ENCODE results near the gene ABCA10. TPM values are rescaled to one million over a fixed set of nuclear protein-coding genes. Genes with fewer than 3 reads are reported as not detected.

ABCA10 gene
- polyA plus RNA-seq, 2 of the 4 experiments (the other 2 are of a cell fraction), result 0.22 to 0.66 TPM

- ChIA-PET CTCF (interaction anchor here (0.8 to 1.5 kb wide), 4 partner anchors 10 to 347 kb away, joined by 3 read pairs; no protein-coding TSS in a partner anchor), POLR2A (no interaction called here)
- no peak for DNase-seq (ENCODE audit: low read depth in 1 of 2, low spot score in 1 of 2)
- FAIRE-seq, result no peak
- H3K4me1 ChIP-seq, result no peaks in the 10 kb centered on the region
- H3K9me3 ChIP-seq, result no peaks in the 10 kb centered on the region
- TF ChIP-seq KDM5A (IDR thresholded peaks at IDR 0.05) (no peak), TP53 (CRISPR knock-in tag; IDR thresholded peaks at IDR 0.05) (no peak), GATA3 (IDR thresholded peaks at IDR 0.05; ENCODE audit: borderline replicate concordance) (no peak), FOSL2 (IDR thresholded peaks at IDR 0.05) (no peak), FOSL2 (CRISPR knock-in tag; IDR thresholded peaks at IDR 0.05) (no peak), HOXA7 (CRISPR knock-in tag; IDR thresholded peaks at IDR 0.05) (no peak), POLR2AphosphoS2 (conservative IDR thresholded peaks at IDR 0.05; ENCODE audit: low read length) (no peak), BHLHE40 (IDR thresholded peaks at IDR 0.05; ENCODE audit: low read depth, low read length) (no peak), REST (IDR thresholded peaks at IDR 0.05) (no peak), NR3C1 (IDR thresholded peaks at IDR 0.05) (no peak), CBX8 (IDR thresholded peaks at IDR 0.05) (no peak), HMGXB4 (CRISPR knock-in tag; IDR thresholded peaks at IDR 0.05; ENCODE audit: borderline replicate concordance) (no peak), EP300 (IDR thresholded peaks at IDR 0.05) (no peak), PHF8 (IDR thresholded peaks at IDR 0.05; ENCODE audit: borderline replicate concordance, low read depth) (no peak), KDM1A (IDR thresholded peaks at IDR 0.05; ENCODE audit: low read depth) (no peak), MAFK (IDR thresholded peaks at IDR 0.05; ENCODE audit: partially characterized antibody) (no peak), ESRRA (IDR thresholded peaks at IDR 0.05; ENCODE audit: borderline replicate concordance, low read length) (no peak), TFCP2L1 (CRISPR knock-in tag; IDR thresholded peaks at IDR 0.05) (no peak), CHD2 (IDR thresholded peaks at IDR 0.05; ENCODE audit: low read length, partially characterized antibody) (no peak)
- TF ChIP-seq, protein P1, sequence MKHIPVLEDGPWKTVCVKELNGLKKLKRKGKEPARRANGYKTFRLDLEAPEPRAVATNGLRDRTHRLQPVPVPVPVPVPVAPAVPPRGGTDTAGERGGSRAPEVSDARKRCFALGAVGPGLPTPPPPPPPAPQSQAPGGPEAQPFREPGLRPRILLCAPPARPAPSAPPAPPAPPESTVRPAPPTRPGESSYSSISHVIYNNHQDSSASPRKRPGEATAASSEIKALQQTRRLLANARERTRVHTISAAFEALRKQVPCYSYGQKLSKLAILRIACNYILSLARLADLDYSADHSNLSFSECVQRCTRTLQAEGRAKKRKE (CRISPR knock-in tag; IDR thresholded peaks at IDR 0.05; ENCODE audit: low read depth), result no peak
- WGBS (ENCODE audit: missing lambda C conversion rate), result 66% methylated on average over 5 of the region's 5 CpGs
- no peak overlapping the region for H3K4me3 ChIP-seq
- no peak overlapping the region for H3K27ac ChIP-seq
- ATAC-seq, result no peak
- no peak overlapping the region; the same call in 2 of the 3 replicates for H3K4me2 ChIP-seq
Observed at GRCh38 chr17:69122065-69122464, 106.6 kb downstream of the ABCA10 start.

DNA sequence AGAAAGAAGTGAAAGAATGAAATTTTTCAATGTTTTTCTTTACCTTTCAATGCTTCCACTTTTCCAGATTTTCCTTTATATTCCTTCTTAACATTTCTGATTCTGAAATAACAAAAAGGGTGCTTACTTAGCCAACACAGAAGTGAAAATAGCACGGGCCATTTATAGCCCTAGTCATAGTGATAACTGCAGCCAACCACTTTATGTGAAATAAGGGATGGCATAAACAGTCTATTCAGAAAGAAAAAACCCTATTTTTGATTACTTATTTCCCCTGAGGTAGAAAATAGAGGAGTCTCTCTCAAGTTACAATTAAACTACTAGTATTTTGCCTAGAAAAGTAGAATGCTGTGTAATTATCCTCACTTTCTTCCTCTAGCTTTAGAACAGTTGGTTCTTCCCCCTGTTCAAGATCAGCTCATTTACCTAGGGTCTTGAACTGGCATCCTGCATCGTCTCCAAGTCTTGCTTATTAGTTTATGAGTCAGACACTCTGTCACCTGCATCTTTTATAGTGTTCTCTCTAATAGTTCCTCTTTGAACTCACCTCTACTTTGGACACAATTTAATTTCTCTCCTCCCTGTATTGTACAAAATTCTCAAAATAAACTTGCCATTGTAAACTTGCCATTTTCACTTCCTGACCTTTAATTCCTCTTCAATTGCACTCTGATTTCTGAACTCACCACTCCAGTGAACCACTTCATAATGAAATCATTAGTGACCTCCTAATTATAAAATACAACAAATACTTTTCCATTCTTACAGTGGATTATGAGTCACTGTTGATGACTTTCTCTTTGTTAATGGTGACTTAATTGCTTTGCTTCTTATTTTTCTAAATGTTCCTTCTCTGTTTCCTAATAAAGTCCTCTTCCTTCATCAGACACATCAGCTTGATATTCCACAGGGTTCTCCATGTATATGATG lies 110.5 kb downstream of the ABCA10 start:
- no peak overlapping the region for H3K27ac ChIP-seq
- no peaks in the 10 kb centered on the region for H3K4me1 ChIP-seq
- H3K4me3 ChIP-seq, result no peak overlapping the region
- ATAC-seq (no peak), FAIRE-seq (no peak), DNase-seq (ENCODE audit: low read depth in 1 of 2, low spot score in 1 of 2) (no peak)
- TF ChIP-seq FOSL2 (IDR thresholded peaks at IDR 0.05) (no peak), FOSL2 (CRISPR knock-in tag; IDR thresholded peaks at IDR 0.05) (peak; percentile 30; the same call in 1 of the 2 replicates), POLR2A (IDR thresholded peaks at IDR 0.05; ENCODE audit: low read length) (no peak)
- POLR2A ChIA-PET, result no interaction called here
- WGBS (ENCODE audit: missing lambda C conversion rate), result 9% methylated on average over 2 of the region's 2 CpGs
- no peaks in the 10 kb centered on the region for H3K9me3 ChIP-seq
- CTCF ChIA-PET, result no interaction called here
- H3K4me2 ChIP-seq, result no peak overlapping the region
